Esophagus squamous epithelium (tissue), 5 donors: Measurements from ENCODE around the gene GALC. TPM values are rescaled to one million over a fixed set of nuclear protein-coding genes. Genes with fewer than 3 reads are reported as not detected.
A peak's percentile ranks its signal among the peaks of the same experiment; 100 is the strongest.

ENCODE experiments used
- DNase-seq: peaks from one replicate; lab custom pipeline; 2025; lab: John Stamatoyannopoulos, UW
- H3K27ac ChIP-seq, 4 donors: fragments of 200-600 bp; sonication (generic); one replicate each; pipeline ENCODE4 v1.5.1; 2016 to 2019; ENCODE audit warnings: mild to moderate bottlenecking in 1 of 4
- H3K27me3 ChIP-seq, 4 donors: fragments of 200-600 bp; sonication (generic); 1 replicate in 3 of 4; 2 replicates in 1 of 4; pipeline versions ENCODE4 v1.5.1 to v1.6.0; 2017 to 2021; ENCODE audit warnings: antibody characterized with exemption in 1 of 4
- H3K36me3 ChIP-seq, 3 donors: fragments of 200-600 bp; sonication (generic); one replicate each; pipeline ENCODE4 v1.5.1; 2016 to 2019
- H3K4me1 ChIP-seq, 3 donors: fragments of 200-600 bp; sonication (generic); one replicate each; pipeline ENCODE4 v1.5.1; 2017 to 2019
- H3K4me3 ChIP-seq, 4 donors: fragments of 200-600 bp; sonication (generic); 1 replicate in 3 of 4; 2 replicates in 1 of 4; pipeline ENCODE4 v1.5.1; 2016 to 2019; ENCODE audit warnings: mild to moderate bottlenecking in 2 of 4, moderate library complexity in 1 of 4
- H3K9me3 ChIP-seq, 3 donors: fragments of 200-600 bp; sonication (generic); one replicate each; pipeline ENCODE4 v1.5.1; 2016 to 2019
- POLR2A ChIP-seq, 4 donors: fragments of 450-650 bp; IDR thresholded peaks; one replicate each; pipeline ENCODE4 v1.6.1; 2017; ENCODE audit warnings: antibody characterized with exemption in 4 of 4, mild to moderate bottlenecking in 4 of 4, moderate library complexity in 3 of 4
- WGBS, 2 donors: methylation state at CpG; one replicate each; pipeline ENCODE4 v1.1.5; 2018; 5-methylcytosine and 5-hydroxymethylcytosine counted together
- intact Hi-C: fragments of 100-400 bp; cut with DNase I; formaldehyde crosslinking; loops from one replicate; pipeline ENCODE4 v1.15.0; 2022
- total RNA-seq, 4 donors: library from RNA; depleted of rRNA; stranded (reverse); fragments of >200 nt; gene quantifications; one replicate each; pipeline ENCODE4 v1.1.0, GENCODE V29; 2016
- TF ChIP-seq, protein P1 (sequence below), 6 experiments: fragments of 450-650 bp in 4 of 6; fragments of 200-600 bp in 2 of 6; sonication (generic) in 2 of 6; IDR thresholded peaks; one replicate each; pipeline ENCODE4 v1.5.1; 2016 to 2019; ENCODE audit warnings: antibody characterized with exemption in 6 of 6, mild to moderate bottlenecking in 4 of 6, moderate library complexity in 4 of 6
- donor health status: DM: yes; HTN: yes; CAD: no.

The GALC gene
- total RNA-seq, 4 donors from 2014 or later, result 3.4 to 15.8 (median 10.8) TPM

DNA sequence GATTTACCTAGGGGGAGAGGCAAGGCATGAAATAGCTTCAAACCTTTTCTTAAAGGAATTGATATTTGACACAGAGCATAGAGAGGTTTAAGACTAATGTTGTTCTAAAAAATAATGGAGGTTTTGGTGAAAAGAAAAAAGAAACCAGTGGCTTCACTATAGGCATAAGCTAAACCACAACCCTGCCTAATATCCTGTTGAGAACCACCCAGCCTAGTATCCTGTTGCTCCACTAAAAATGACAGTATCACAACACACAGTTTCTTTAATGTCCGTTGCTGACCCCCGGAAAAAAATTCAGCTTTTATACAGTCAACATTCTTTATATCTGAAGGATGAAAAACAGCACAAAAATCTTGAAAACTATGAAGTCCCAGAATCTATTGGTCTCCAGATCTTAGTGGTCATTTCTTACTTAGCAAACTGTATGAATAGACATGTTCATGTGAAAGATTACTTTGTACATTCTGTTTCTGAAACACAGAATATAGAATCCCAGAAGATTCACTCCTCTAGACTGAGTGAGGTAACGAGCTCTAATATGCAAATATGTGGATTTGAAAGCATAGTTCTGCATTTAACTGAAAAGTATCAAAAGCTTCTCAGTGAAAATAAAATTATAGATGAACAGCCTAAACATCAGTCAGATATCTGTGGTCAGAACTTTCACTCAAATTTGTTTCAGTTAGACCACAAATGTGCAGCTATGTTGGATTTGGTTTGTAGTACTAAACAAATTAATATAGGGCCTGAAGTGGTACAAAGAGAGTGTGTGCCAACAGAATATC lies 40.5 kb downstream of the GALC start:
- H3K27me3 ChIP-seq, result no peaks in the 10 kb centered on the region
- intact Hi-C loops, result no loop called here
- TF ChIP-seq, protein P1, sequence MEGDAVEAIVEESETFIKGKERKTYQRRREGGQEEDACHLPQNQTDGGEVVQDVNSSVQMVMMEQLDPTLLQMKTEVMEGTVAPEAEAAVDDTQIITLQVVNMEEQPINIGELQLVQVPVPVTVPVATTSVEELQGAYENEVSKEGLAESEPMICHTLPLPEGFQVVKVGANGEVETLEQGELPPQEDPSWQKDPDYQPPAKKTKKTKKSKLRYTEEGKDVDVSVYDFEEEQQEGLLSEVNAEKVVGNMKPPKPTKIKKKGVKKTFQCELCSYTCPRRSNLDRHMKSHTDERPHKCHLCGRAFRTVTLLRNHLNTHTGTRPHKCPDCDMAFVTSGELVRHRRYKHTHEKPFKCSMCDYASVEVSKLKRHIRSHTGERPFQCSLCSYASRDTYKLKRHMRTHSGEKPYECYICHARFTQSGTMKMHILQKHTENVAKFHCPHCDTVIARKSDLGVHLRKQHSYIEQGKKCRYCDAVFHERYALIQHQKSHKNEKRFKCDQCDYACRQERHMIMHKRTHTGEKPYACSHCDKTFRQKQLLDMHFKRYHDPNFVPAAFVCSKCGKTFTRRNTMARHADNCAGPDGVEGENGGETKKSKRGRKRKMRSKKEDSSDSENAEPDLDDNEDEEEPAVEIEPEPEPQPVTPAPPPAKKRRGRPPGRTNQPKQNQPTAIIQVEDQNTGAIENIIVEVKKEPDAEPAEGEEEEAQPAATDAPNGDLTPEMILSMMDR (IDR thresholded peaks at IDR 0.05), result no peak
- TF ChIP-seq POLR2A (IDR thresholded peaks at IDR 0.05), result no peak
- peaks cover 0 to 27% (median 0%) of the 10 kb centered on the region in 3 donors for H3K36me3 ChIP-seq
- no peak for DNase-seq
- no peak overlapping the region for H3K4me3 ChIP-seq
- 75 to 77% methylated on average over 3 of the region's 3 CpGs for WGBS, 2 donors
- H3K9me3 ChIP-seq, result no peaks in the 10 kb centered on the region
- H3K27ac ChIP-seq, result no peak overlapping the region
- H3K4me1 ChIP-seq, result no peaks in the 10 kb centered on the region

DNA sequence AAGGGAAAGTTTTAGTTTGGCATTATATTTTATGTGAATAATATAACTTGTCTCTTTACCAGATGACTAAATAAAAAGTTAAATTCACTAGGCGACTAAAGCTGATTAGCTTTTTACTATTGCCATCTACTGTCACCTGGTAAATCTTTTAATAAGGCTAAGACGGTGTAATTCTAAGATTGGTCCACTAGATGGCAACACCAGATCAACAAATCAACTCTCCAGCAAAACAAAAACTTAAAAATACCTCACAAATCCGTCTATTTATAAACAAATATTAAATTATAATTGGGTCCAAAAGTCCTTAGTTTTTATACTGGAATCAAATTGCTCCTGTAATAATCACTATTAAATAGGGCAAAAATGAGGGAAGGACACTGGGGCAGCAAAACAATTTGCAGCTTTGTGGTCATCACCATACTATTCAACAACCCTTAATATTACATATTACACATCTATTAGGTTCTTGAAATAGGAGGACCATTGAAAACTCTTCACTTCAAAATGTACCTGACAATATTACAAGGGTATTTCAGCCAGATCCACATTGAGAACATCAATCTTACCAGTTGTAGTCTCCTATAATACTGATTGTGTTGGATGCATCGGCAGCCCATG lies 47.9 kb downstream of the GALC start:
- DNase-seq, result no peak

DNA sequence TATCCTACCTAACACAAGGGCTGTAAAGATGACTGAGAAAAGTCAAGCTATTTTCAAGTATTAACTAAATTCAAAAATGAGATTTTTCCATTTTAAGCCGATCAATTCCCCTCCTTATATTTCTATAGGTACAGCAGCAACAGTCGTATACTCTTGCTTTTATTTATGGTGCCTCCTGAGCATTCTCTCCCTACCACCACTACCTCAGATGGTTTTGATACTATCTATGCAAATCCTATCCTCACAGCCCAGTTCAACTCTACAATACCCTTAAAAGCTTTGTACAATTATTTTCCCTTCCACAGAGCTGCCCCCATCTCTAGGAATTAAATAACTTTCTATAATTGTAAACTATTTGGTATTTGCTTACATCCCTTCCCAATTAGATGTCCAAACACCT lies 52.1 kb downstream of the GALC start:
- intact Hi-C loops, result loop anchor here (10.0 kb wide), 1 partner anchor 224 kb away; no protein-coding TSS in a partner anchor
- Histone ChIP-seq H3K27me3 (no peaks in the 10 kb centered on the region), H3K4me3 (no peak overlapping the region), H3K4me1 (no peaks in the 10 kb centered on the region), H3K27ac (no peak overlapping the region), H3K9me3 (no peaks in the 10 kb centered on the region), H3K36me3 (peaks cover 0 to 52% (median 0%) of the 10 kb centered on the region in 3 donors)
- 88 to 96% methylated on average over 2 of the region's 2 CpGs for WGBS, 2 donors
- no peak for TF ChIP-seq POLR2A (IDR thresholded peaks at IDR 0.05)
- TF ChIP-seq, protein P1 (IDR thresholded peaks at IDR 0.05), result no peak
- DNase-seq, result no peak

More for the DNA sequence above, 47.9 kb downstream of the GALC start:
- Histone ChIP-seq H3K9me3 (no peaks in the 10 kb centered on the region), H3K27me3 (no peaks in the 10 kb centered on the region), H3K27ac (no peak overlapping the region), H3K4me1 (no peaks in the 10 kb centered on the region), H3K36me3 (peaks cover 0 to 70% (median 0%) of the 10 kb centered on the region in 3 donors), H3K4me3 (no peak overlapping the region)
- TF ChIP-seq, protein P1 (IDR thresholded peaks at IDR 0.05), result peak; percentile 26 to 76 (median 57)
- no peak for TF ChIP-seq POLR2A (IDR thresholded peaks at IDR 0.05)
- 24 to 26% methylated on average over 4 of the region's 4 CpGs for WGBS, 2 donors
- intact Hi-C loops, result loop anchor here (10.0 kb wide), 1 partner anchor 220 kb away; no protein-coding TSS in a partner anchor

DNA sequence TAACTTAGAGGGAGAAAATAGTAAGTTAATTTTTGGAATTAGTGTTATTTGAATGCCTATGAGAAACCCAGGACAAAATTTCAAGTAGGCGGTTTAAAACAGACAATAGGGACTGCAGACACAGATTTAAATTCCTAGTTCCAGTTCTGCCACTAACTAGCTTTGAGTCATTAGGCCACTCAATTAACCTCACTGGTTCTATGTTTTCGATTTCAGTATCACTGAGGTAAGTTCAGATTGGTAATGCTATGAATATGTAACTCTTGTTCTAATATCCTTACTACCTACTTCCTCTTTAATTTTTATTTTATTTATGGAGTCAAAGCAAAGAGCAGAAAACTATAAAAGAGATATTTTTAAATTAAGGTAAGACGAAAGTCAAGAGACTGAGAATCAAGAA lies 52.6 kb downstream of the GALC start:
- TF ChIP-seq, protein P1 (IDR thresholded peaks at IDR 0.05), result no peak
- TF ChIP-seq POLR2A (IDR thresholded peaks at IDR 0.05), result no peak
- Histone ChIP-seq H3K4me3 (no peak overlapping the region), H3K27ac (no peak overlapping the region), H3K36me3 (peaks cover 0 to 52% (median 0%) of the 10 kb centered on the region in 3 donors), H3K27me3 (no peaks in the 10 kb centered on the region), H3K4me1 (no peaks in the 10 kb centered on the region), H3K9me3 (no peaks in the 10 kb centered on the region)
- DNase-seq, result no peak
- WGBS, 2 donors, result 80 to 83% methylated on average over 3 of the region's 3 CpGs
- intact Hi-C loops, result loop anchor here (10.0 kb wide), 1 partner anchor 224 kb away; no protein-coding TSS in a partner anchor

DNA sequence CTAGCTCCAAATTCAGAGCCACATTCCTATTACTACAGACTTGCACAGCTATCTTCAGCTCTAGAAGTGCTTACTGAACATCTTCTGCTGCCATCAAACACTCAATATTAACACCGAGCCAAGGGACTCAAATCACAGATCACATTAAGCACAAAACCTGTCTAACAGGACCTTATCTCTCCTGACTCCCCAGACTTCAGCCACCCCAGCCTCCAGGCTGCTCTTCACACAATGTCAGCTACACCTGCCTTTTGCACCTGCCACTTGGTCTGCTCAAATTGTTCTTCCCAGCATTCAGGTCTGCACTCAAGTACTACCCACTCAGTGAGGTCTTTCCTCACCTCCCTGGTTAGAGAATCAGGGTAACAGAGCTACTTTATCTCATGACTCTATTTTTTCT lies 57.1 kb downstream of the GALC start:
- H3K4me1 ChIP-seq, result no peaks in the 10 kb centered on the region
- no peak for TF ChIP-seq POLR2A (IDR thresholded peaks at IDR 0.05)
- TF ChIP-seq, protein P1 (IDR thresholded peaks at IDR 0.05), result no peak
- H3K9me3 ChIP-seq, result no peaks in the 10 kb centered on the region
- DNase-seq, result no peak
- intact Hi-C loops, result no loop called here
- 71 to 75% methylated on average over 1 of the region's 1 CpG for WGBS, 2 donors
- H3K27me3 ChIP-seq, result no peaks in the 10 kb centered on the region
- peaks cover 0 to 39% (median 0%) of the 10 kb centered on the region in 3 donors for H3K36me3 ChIP-seq
- no peak overlapping the region for H3K27ac ChIP-seq
- no peak overlapping the region for H3K4me3 ChIP-seq
